ENCODE results near the gene RPS26.

The RPS26 gene

GRCh38 chr12:56078427-56078826 is 36.7 kb downstream of the RPS26 start:
- Histone ChIP-seq H3F3A (ENCODE audit: control insufficient read depth, insufficient read depth) (no peaks in the 10 kb centered on the region), H3K4me1 (ENCODE audit: control insufficient read depth, low read length) (peaks cover 10% of the 10 kb centered on the region), H4K20me1 (ENCODE audit: control insufficient read depth, insufficient read depth, low read depth, low read length) (no peaks in the 10 kb centered on the region), H3K27me3 (ENCODE audit: control insufficient read depth, low read length) (peaks cover 30% of the 10 kb centered on the region), H3K9me2 (replicated peaks; ENCODE audit: control insufficient read depth, low read length) (no peaks in the 10 kb centered on the region), H3K79me2 (ENCODE audit: control insufficient read depth, low read length) (no peaks in the 10 kb centered on the region), H3K36me3 (ENCODE audit: control insufficient read depth, low read length) (no peaks in the 10 kb centered on the region), H3K9me3 (ENCODE audit: control insufficient read depth, insufficient read depth, low read length) (no peaks in the 10 kb centered on the region), H3K27ac (ENCODE audit: low read depth, low read length) (no peak overlapping the region), H3K4me3 (ENCODE audit: low read length) (no peak overlapping the region), H3K4me2 (ENCODE audit: low read length) (no peak overlapping the region)
- no peak for TF ChIP-seq EZH2phosphoT487 (IDR thresholded peaks at IDR 0.05; ENCODE audit: borderline replicate concordance, low read length)
- TF ChIP-seq, protein P1, sequence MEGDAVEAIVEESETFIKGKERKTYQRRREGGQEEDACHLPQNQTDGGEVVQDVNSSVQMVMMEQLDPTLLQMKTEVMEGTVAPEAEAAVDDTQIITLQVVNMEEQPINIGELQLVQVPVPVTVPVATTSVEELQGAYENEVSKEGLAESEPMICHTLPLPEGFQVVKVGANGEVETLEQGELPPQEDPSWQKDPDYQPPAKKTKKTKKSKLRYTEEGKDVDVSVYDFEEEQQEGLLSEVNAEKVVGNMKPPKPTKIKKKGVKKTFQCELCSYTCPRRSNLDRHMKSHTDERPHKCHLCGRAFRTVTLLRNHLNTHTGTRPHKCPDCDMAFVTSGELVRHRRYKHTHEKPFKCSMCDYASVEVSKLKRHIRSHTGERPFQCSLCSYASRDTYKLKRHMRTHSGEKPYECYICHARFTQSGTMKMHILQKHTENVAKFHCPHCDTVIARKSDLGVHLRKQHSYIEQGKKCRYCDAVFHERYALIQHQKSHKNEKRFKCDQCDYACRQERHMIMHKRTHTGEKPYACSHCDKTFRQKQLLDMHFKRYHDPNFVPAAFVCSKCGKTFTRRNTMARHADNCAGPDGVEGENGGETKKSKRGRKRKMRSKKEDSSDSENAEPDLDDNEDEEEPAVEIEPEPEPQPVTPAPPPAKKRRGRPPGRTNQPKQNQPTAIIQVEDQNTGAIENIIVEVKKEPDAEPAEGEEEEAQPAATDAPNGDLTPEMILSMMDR (IDR thresholded peaks at IDR 0.05; ENCODE audit: low read depth, low read length, poor library complexity, severe bottlenecking), result no peak

- no peaks in the 10 kb centered on the region for H3K9me3 ChIP-seq (ENCODE audit: control insufficient read depth, insufficient read depth, low read length)
- TF ChIP-seq EZH2phosphoT487 (IDR thresholded peaks at IDR 0.05; ENCODE audit: borderline replicate concordance, low read length), result no peak
- TF ChIP-seq, protein P1 (IDR thresholded peaks at IDR 0.05; ENCODE audit: low read depth, low read length, poor library complexity, severe bottlenecking), result peak; percentile 67
- H3K36me3 ChIP-seq (ENCODE audit: control insufficient read depth, low read length), result no peaks in the 10 kb centered on the region
- H3K79me2 ChIP-seq (ENCODE audit: control insufficient read depth, low read length), result no peaks in the 10 kb centered on the region
- no peaks in the 10 kb centered on the region for H3F3A ChIP-seq (ENCODE audit: control insufficient read depth, insufficient read depth)
- H3K4me3 ChIP-seq (ENCODE audit: low read length), result peak overlapping the region; percentile 84
- H4K20me1 ChIP-seq (ENCODE audit: control insufficient read depth, insufficient read depth, low read depth, low read length), result no peaks in the 10 kb centered on the region
- no peaks in the 10 kb centered on the region for H3K9me2 ChIP-seq (replicated peaks; ENCODE audit: control insufficient read depth, low read length)
- H3K4me1 ChIP-seq (ENCODE audit: control insufficient read depth, low read length), result peaks cover 10% of the 10 kb centered on the region
- H3K27me3 ChIP-seq (ENCODE audit: control insufficient read depth, low read length), result peaks cover 37% of the 10 kb centered on the region
- H3K4me2 ChIP-seq (ENCODE audit: low read length), result peak overlapping the region; percentile 83
- no peak overlapping the region for H3K27ac ChIP-seq (ENCODE audit: low read depth, low read length)
These were observed 37.4 kb downstream of the RPS26 start for GRCh38 chr12:56078931-56079722.

DNA sequence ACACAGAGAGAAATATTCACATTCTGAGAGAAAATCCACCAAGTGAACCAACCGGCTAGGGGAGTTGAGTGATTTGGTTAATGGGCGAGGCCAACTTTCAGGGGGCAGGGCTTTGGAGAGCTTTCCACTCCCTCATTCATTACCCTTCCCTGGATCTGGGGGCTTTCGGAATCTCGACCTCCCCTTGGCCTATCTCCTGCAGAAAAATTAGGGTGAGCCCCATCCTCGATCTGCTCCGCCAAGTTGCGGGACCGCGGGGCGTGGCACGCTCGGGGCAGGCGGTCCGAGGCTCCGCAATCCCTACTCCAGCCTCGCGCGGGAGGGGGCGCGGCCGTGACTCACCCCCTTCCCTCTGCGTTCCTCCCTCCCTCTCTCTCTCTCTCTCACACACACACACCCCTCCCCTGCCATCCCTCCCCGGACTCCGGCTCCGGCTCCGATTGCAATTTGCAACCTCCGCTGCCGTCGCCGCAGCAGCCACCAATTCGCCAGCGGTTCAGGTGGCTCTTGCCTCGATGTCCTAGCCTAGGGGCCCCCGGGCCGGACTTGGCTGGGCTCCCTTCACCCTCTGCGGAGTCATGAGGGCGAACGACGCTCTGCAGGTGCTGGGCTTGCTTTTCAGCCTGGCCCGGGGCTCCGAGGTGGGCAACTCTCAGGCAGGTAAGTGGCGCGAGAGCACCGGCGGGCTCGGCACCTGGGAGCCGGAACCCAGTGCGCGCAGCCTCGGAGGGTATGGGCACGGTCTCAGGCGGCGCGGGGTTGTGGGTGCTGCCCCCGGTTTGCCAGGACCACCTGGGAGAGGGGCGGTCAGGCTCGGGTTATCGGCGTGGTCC is 38.2 kb downstream of the RPS26 start, which contains the start of gene ERBB3:
TSS of gene ERBB3 (plus strand) at position 443 of the 833 bp plus-strand sequence. CDS start at position 579, 136 bp downstream.
- peak within 1 kb of the TSS; percentile 83 for H3K4me2 ChIP-seq (ENCODE audit: low read length)
- TF ChIP-seq, protein P1 (IDR thresholded peaks at IDR 0.05; ENCODE audit: low read depth, low read length, poor library complexity, severe bottlenecking), result no peak
- TF ChIP-seq EZH2phosphoT487 (IDR thresholded peaks at IDR 0.05; ENCODE audit: borderline replicate concordance, low read length), result no peak
- H3K9me3 ChIP-seq (ENCODE audit: control insufficient read depth, insufficient read depth, low read length), result no peaks in the 10 kb centered on the region
- H3K4me1 ChIP-seq (ENCODE audit: control insufficient read depth, low read length), result peaks cover 10% of the 10 kb centered on the region
- H3K27ac ChIP-seq (ENCODE audit: low read depth, low read length), result no peak within 1 kb of the TSS
- H3F3A ChIP-seq (ENCODE audit: control insufficient read depth, insufficient read depth), result no peaks in the 10 kb centered on the region
- no peaks in the 10 kb centered on the region for H3K9me2 ChIP-seq (replicated peaks; ENCODE audit: control insufficient read depth, low read length)
- H4K20me1 ChIP-seq (ENCODE audit: control insufficient read depth, insufficient read depth, low read depth, low read length), result no peaks in the 10 kb centered on the region
- peaks cover 37% of the 10 kb centered on the region for H3K27me3 ChIP-seq (ENCODE audit: control insufficient read depth, low read length)
- H3K36me3 ChIP-seq (ENCODE audit: control insufficient read depth, low read length), result no peaks in the 10 kb centered on the region
- peak within 1 kb of the TSS; percentile 84 for H3K4me3 ChIP-seq (ENCODE audit: low read length)
- H3K79me2 ChIP-seq (ENCODE audit: control insufficient read depth, low read length), result no peaks in the 10 kb centered on the region

Measured in DOHH2 (cell line).